Gastrocnemius medialis (tissue), 4 donors: ENCODE data around the gene C1QB.

ENCODE experiments used
- POLR2A ChIP-seq, 2 donors: fragments of 450-650 bp; IDR thresholded peaks; one replicate each; pipeline ENCODE4 v1.6.1; 2017; ENCODE audit warnings: antibody characterized with exemption in 2 of 2, mild to moderate bottlenecking in 2 of 2, moderate library complexity in 2 of 2
- TF ChIP-seq, protein P1 (sequence below), 5 experiments: fragments of 450-650 bp in 3 of 5; fragments of 200-600 bp in 2 of 5; sonication (generic) in 2 of 5; IDR thresholded peaks in 4 of 5; conservative IDR thresholded peaks in 1 of 5; 1 replicate in 4 of 5; 2 replicates in 1 of 5; pipeline ENCODE4 v1.5.1; 2016 to 2019; ENCODE audit warnings: antibody characterized with exemption in 5 of 5, mild to moderate bottlenecking in 3 of 5, moderate library complexity in 3 of 5

DNA sequence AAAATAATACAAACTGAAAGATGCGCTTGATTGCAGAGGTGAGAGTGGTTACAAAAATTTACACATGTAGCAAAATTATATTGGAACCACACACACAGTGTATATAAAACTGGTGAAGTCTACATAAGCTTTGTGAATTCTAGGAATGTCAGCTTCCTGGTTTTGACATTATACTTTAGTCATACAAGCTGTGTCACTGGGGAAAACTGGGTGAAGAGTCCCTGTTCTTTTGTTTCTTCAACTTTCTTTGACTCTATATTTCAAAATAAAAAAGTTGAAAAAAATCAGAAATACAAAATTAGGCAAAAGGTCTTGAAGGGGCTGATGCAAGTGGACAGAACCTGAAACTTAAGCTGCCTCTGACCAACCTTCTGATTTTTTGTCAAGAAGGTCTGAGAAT lies 6.7 kb upstream of the C1QB start:
- TF ChIP-seq POLR2A (IDR thresholded peaks at IDR 0.05): no peak
- TF ChIP-seq, protein P1, sequence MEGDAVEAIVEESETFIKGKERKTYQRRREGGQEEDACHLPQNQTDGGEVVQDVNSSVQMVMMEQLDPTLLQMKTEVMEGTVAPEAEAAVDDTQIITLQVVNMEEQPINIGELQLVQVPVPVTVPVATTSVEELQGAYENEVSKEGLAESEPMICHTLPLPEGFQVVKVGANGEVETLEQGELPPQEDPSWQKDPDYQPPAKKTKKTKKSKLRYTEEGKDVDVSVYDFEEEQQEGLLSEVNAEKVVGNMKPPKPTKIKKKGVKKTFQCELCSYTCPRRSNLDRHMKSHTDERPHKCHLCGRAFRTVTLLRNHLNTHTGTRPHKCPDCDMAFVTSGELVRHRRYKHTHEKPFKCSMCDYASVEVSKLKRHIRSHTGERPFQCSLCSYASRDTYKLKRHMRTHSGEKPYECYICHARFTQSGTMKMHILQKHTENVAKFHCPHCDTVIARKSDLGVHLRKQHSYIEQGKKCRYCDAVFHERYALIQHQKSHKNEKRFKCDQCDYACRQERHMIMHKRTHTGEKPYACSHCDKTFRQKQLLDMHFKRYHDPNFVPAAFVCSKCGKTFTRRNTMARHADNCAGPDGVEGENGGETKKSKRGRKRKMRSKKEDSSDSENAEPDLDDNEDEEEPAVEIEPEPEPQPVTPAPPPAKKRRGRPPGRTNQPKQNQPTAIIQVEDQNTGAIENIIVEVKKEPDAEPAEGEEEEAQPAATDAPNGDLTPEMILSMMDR (IDR thresholded peaks at IDR 0.05 in 4 of 5, conservative IDR thresholded peaks at IDR 0.05 in 1 of 5): no peak
